GM18858 (cell line): Measurements from ENCODE around the gene NLRP7.
"Not testable (repeated sequence)": the region's sequence is repeated elsewhere in the genome, so short reads cannot be mapped to it uniquely, and the experiment has no call there.

Source experiments
- ATAC-seq: cut with Tn5 transposase; IDR thresholded peaks from one replicate; pipeline ENCODE4 v1.9.1; 2021; ENCODE audit not compliant: unreplicated experiment

The NLRP7 gene

GRCh38 chr19:54919646-54920563 lies 27.4 kb downstream of the NLRP7 start:
- not testable (repeated sequence) for ATAC-seq

- no peak for ATAC-seq
Measured at GRCh38 chr19:54918499-54918898, 28.8 kb downstream of the NLRP7 start.

- ATAC-seq, result no peak
Measured at GRCh38 chr19:54916822-54917221, 30.5 kb downstream of the NLRP7 start.

- not testable (repeated sequence) for ATAC-seq
Measured at GRCh38 chr19:54907899-54908298, 39.4 kb downstream of the NLRP7 start.

- no peak for ATAC-seq
Measured at GRCh38 chr19:54906819-54907218, 40.5 kb downstream of the NLRP7 start.

GRCh38 chr19:54905803-54906511 lies 41.4 kb downstream of the NLRP7 start, which contains the start of gene NCR1:
NCR1 (plus strand) TSS chr19:54906148; CDS start chr19:54906188, 40 bp downstream.
- ATAC-seq, result no peak

GRCh38 chr19:54905421-54905802 lies 41.9 kb downstream of the NLRP7 start:
- no peak for ATAC-seq

- ATAC-seq, result not testable (repeated sequence)
Measured at GRCh38 chr19:54904261-54904660, 43.1 kb downstream of the NLRP7 start.

GRCh38 chr19:54903303-54903702 lies 44.0 kb downstream of the NLRP7 start:
- ATAC-seq, result no peak

- no peak for ATAC-seq
Measured at GRCh38 chr19:54902061-54902460, 45.3 kb downstream of the NLRP7 start.

- ATAC-seq, result not testable (repeated sequence)
Measured at GRCh38 chr19:54901153-54901552, 46.2 kb downstream of the NLRP7 start.

- not testable (repeated sequence) for ATAC-seq
Measured at GRCh38 chr19:54899646-54900045, 47.7 kb downstream of the NLRP7 start.

GRCh38 chr19:54898685-54899084 lies 48.6 kb downstream of the NLRP7 start:
- not testable (repeated sequence) for ATAC-seq

GRCh38 chr19:54896036-54896435 lies 51.3 kb downstream of the NLRP7 start:
- no peak for ATAC-seq

- ATAC-seq, result not testable (repeated sequence)
Measured at GRCh38 chr19:54894106-54894505, 53.2 kb downstream of the NLRP7 start.

- ATAC-seq, result no peak
Measured at GRCh38 chr19:54893406-54893805, 53.9 kb downstream of the NLRP7 start.

GRCh38 chr19:54889566-54889965 lies 57.8 kb downstream of the NLRP7 start:
- no peak for ATAC-seq

- ATAC-seq, result no peak
Measured at GRCh38 chr19:54888239-54888638, 59.1 kb downstream of the NLRP7 start.

- ATAC-seq, result no peak
Measured at GRCh38 chr19:54883228-54883627, 64.1 kb downstream of the NLRP7 start.

- no peak for ATAC-seq
Measured at GRCh38 chr19:54882758-54883157, 64.6 kb downstream of the NLRP7 start.

GRCh38 chr19:54881884-54882283 lies 65.4 kb downstream of the NLRP7 start:
- ATAC-seq, result no peak

- no peak for ATAC-seq
Measured at GRCh38 chr19:54877471-54877870, 69.9 kb downstream of the NLRP7 start.
